ENCODE results near the gene BRMS1. TPM values are rescaled to one million over a fixed set of nuclear protein-coding genes. Genes with fewer than 3 reads are reported as not detected.

The BRMS1 gene
- total and polyA plus RNA-seq, 4 donors = 12.0 to 24.0 (median 20.3) TPM

DNA sequence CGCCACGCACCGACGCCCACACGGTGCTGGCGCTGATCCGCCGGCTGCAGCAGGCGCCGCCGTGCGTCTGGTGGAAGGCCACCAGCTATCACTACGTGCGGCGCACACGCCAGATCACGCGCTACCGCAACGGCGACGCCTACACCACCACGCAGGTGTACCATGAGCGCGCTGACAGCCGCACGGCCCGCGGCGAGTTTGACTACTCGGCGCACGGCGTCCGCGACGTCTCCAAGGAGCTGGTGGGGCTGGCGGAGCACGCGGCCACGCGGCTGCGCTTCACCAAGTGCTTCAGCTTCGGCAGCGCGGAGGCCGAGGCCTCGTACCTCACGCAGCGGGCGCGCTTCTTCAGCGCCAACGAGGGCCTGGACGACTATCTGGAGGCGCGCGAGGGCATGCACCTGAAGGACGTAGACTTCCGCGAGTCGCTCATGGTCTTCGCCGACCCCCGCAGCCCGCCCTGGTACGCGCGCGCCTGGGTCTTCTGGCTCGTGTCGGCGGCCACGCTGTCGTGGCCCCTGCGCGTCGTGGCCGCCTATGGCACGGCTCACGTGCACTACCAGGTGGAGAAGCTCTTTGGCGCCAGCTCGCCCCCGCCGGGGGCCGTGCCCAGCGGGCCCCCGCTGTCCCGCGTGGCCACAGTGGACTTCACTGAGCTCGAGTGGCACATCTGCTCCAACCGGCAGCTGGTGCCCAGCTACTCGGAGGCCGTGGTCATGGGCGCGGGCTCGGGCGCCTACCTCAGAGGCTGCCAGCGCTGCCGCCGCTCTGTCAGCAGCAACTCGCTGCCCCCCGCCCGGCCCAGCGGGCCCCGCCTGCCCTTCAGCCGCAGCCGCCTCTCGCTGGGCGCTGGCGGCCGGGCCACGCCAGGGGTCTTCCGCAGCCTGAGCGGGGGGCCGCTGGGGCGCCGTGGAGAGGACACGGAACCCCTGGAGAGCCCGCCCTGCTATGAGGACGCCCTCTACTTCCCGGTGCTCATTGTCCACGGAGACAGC lies 50.0 kb downstream of the BRMS1 start:
- TF ChIP-seq HNF4G (IDR thresholded peaks at IDR 0.05) (no peak), RAD21 (IDR thresholded peaks at IDR 0.05) (no peak), GABPA (IDR thresholded peaks at IDR 0.05 in 1 of 2, conservative IDR thresholded peaks at IDR 0.05 in 1 of 2) (no peak), RXRA (IDR thresholded peaks at IDR 0.05) (no peak), CTCF (IDR thresholded peaks at IDR 0.05; ENCODE audit: low read depth, low read length, missing input control) (no peak), JUND (IDR thresholded peaks at IDR 0.05) (no peak), NR2F2 (IDR thresholded peaks at IDR 0.05) (no peak)
- H3K27ac ChIP-seq (ENCODE audit: low read depth in 1 of 2, low read length in 2 of 2) = no peak overlapping the region
- no peak overlapping the region for H3K9ac ChIP-seq (ENCODE audit: low read depth in 1 of 2, low read length in 2 of 2)
- no peaks in the 10 kb centered on the region for H3K36me3 ChIP-seq (ENCODE audit: control insufficient read depth in 4 of 4, insufficient read depth in 3 of 4, low read depth in 1 of 4, low read length in 3 of 4)
- H3K27me3 ChIP-seq (ENCODE audit: control insufficient read depth in 4 of 4, insufficient read depth in 4 of 4, low read length in 3 of 4) = peaks cover 0 to 5% (median 0%) of the 10 kb centered on the region in 4 donors
- peaks cover 4 to 12% (median 7%) of the 10 kb centered on the region in 4 donors for H3K4me1 ChIP-seq (ENCODE audit: control insufficient read depth in 4 of 4, insufficient read depth in 4 of 4, low read length in 3 of 4)
- no peaks in the 10 kb centered on the region for H3K9me3 ChIP-seq (ENCODE audit: control insufficient read depth in 4 of 4, low read length in 3 of 4)
- no peak for DNase-seq (ENCODE audit: low spot score)
- H3K4me3 ChIP-seq (ENCODE audit: low read depth in 1 of 3, low read length in 3 of 3) = no peak overlapping the region
- WGBS = 74% methylated on average over 123 of the region's 123 CpGs

- H3K9me3 ChIP-seq (ENCODE audit: control insufficient read depth in 4 of 4, low read length in 3 of 4) = no peaks in the 10 kb centered on the region
- WGBS = 81% methylated on average over 30 of the region's 30 CpGs
- no peaks in the 10 kb centered on the region for H3K36me3 ChIP-seq (ENCODE audit: control insufficient read depth in 4 of 4, insufficient read depth in 3 of 4, low read depth in 1 of 4, low read length in 3 of 4)
- TF ChIP-seq, protein P1, sequence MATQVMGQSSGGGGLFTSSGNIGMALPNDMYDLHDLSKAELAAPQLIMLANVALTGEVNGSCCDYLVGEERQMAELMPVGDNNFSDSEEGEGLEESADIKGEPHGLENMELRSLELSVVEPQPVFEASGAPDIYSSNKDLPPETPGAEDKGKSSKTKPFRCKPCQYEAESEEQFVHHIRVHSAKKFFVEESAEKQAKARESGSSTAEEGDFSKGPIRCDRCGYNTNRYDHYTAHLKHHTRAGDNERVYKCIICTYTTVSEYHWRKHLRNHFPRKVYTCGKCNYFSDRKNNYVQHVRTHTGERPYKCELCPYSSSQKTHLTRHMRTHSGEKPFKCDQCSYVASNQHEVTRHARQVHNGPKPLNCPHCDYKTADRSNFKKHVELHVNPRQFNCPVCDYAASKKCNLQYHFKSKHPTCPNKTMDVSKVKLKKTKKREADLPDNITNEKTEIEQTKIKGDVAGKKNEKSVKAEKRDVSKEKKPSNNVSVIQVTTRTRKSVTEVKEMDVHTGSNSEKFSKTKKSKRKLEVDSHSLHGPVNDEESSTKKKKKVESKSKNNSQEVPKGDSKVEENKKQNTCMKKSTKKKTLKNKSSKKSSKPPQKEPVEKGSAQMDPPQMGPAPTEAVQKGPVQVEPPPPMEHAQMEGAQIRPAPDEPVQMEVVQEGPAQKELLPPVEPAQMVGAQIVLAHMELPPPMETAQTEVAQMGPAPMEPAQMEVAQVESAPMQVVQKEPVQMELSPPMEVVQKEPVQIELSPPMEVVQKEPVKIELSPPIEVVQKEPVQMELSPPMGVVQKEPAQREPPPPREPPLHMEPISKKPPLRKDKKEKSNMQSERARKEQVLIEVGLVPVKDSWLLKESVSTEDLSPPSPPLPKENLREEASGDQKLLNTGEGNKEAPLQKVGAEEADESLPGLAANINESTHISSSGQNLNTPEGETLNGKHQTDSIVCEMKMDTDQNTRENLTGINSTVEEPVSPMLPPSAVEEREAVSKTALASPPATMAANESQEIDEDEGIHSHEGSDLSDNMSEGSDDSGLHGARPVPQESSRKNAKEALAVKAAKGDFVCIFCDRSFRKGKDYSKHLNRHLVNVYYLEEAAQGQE (IDR thresholded peaks at IDR 0.05) = no peak
- TF ChIP-seq CTCF (IDR thresholded peaks at IDR 0.05; ENCODE audit: low read depth, low read length, missing input control) (no peak), SP1 (IDR thresholded peaks at IDR 0.05) (no peak), MAX (IDR thresholded peaks at IDR 0.05) (no peak), HNF4A (conservative IDR thresholded peaks at IDR 0.05) (no peak), GABPA (IDR thresholded peaks at IDR 0.05 in 1 of 2, conservative IDR thresholded peaks at IDR 0.05 in 1 of 2) (no peak), ATF3 (IDR thresholded peaks at IDR 0.05) (no peak)
- TF ChIP-seq, protein P2, sequence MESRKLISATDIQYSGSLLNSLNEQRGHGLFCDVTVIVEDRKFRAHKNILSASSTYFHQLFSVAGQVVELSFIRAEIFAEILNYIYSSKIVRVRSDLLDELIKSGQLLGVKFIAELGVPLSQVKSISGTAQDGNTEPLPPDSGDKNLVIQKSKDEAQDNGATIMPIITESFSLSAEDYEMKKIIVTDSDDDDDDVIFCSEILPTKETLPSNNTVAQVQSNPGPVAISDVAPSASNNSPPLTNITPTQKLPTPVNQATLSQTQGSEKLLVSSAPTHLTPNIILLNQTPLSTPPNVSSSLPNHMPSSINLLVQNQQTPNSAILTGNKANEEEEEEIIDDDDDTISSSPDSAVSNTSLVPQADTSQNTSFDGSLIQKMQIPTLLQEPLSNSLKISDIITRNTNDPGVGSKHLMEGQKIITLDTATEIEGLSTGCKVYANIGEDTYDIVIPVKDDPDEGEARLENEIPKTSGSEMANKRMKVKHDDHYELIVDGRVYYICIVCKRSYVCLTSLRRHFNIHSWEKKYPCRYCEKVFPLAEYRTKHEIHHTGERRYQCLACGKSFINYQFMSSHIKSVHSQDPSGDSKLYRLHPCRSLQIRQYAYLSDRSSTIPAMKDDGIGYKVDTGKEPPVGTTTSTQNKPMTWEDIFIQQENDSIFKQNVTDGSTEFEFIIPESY (IDR thresholded peaks at IDR 0.05) = no peak
- no peak for DNase-seq (ENCODE audit: low spot score)
- no peak overlapping the region for H3K9ac ChIP-seq (ENCODE audit: low read depth in 1 of 2, low read length in 2 of 2)
- H3K4me3 ChIP-seq (ENCODE audit: low read depth in 1 of 3, low read length in 3 of 3) = no peak overlapping the region
- H3K27me3 ChIP-seq (ENCODE audit: control insufficient read depth in 4 of 4, insufficient read depth in 4 of 4, low read length in 3 of 4) = peaks cover 0 to 5% (median 0%) of the 10 kb centered on the region in 4 donors
- peaks cover 9 to 18% (median 11%) of the 10 kb centered on the region in 4 donors for H3K4me1 ChIP-seq (ENCODE audit: control insufficient read depth in 4 of 4, insufficient read depth in 4 of 4, low read length in 3 of 4)
- no peak overlapping the region for H3K27ac ChIP-seq (ENCODE audit: low read depth in 1 of 2, low read length in 2 of 2)
Observed at GRCh38 chr11:66293777-66294625, 50.9 kb downstream of the BRMS1 start.
